Neuron (in vitro differentiated cells): Measurements from ENCODE around the gene AFF1.

Experiments
- H2AFZ ChIP-seq: one replicate; pipeline ENCODE4 v1.6.1; 2013; ENCODE audit warnings: low read depth, mild to moderate bottlenecking, inconsistent platforms, low read length, moderate library complexity
- H3K27me3 ChIP-seq: one replicate; pipeline ENCODE4 v1.6.1; 2013; ENCODE audit warnings: low read length; ENCODE audit not compliant: insufficient read depth
- H3K36me3 ChIP-seq: one replicate; pipeline ENCODE4 v1.6.1; 2013; ENCODE audit warnings: low read length; ENCODE audit not compliant: insufficient read depth
- H3K4me1 ChIP-seq: one replicate; pipeline ENCODE4 v1.6.1; 2013; ENCODE audit warnings: low read length; ENCODE audit not compliant: insufficient read depth
- H3K4me3 ChIP-seq: 2 replicates; pipeline ENCODE4 v1.5.1; 2013; ENCODE audit warnings: mild to moderate bottlenecking, low read length, moderate library complexity
- H3K9me3 ChIP-seq: one replicate; pipeline ENCODE4 v1.6.1; 2013; ENCODE audit warnings: low read length

AFF1 gene

GRCh38 chr4:87047281-87047798 lies 112.5 kb downstream of the AFF1 start:
- peaks cover 31% of the 10 kb centered on the region for H3K4me1 ChIP-seq
- peaks cover 4% of the 10 kb centered on the region for H3K9me3 ChIP-seq
- peaks cover 18% of the 10 kb centered on the region for H3K36me3 ChIP-seq
- no peak overlapping the region for H2AFZ ChIP-seq
- no peak overlapping the region for H3K4me3 ChIP-seq
- no peaks in the 10 kb centered on the region for H3K27me3 ChIP-seq

GRCh38 chr4:87049508-87049907 lies 114.7 kb downstream of the AFF1 start:
- peaks cover 20% of the 10 kb centered on the region for H3K4me1 ChIP-seq
- H2AFZ ChIP-seq = no peak overlapping the region
- peaks cover 18% of the 10 kb centered on the region for H3K36me3 ChIP-seq
- peaks cover 4% of the 10 kb centered on the region for H3K9me3 ChIP-seq
- no peak overlapping the region for H3K4me3 ChIP-seq
- H3K27me3 ChIP-seq = no peaks in the 10 kb centered on the region

- peaks cover 9% of the 10 kb centered on the region for H3K4me1 ChIP-seq
- peaks cover 4% of the 10 kb centered on the region for H3K9me3 ChIP-seq
- peaks cover 18% of the 10 kb centered on the region for H3K36me3 ChIP-seq
- no peaks in the 10 kb centered on the region for H3K27me3 ChIP-seq
- H3K4me3 ChIP-seq = no peak overlapping the region
- no peak overlapping the region for H2AFZ ChIP-seq
Measured at GRCh38 chr4:87050596-87050995, 115.8 kb downstream of the AFF1 start.

GRCh38 chr4:87051121-87051713 lies 116.4 kb downstream of the AFF1 start:
- Histone ChIP-seq H3K36me3 (peaks cover 18% of the 10 kb centered on the region), H3K4me1 (peaks cover 3% of the 10 kb centered on the region), H2AFZ (no peak overlapping the region), H3K4me3 (no peak overlapping the region), H3K9me3 (peaks cover 4% of the 10 kb centered on the region), H3K27me3 (no peaks in the 10 kb centered on the region)

GRCh38 chr4:87052615-87053014 lies 117.8 kb downstream of the AFF1 start:
- Histone ChIP-seq H3K4me3 (no peak overlapping the region), H3K4me1 (no peaks in the 10 kb centered on the region), H3K9me3 (no peaks in the 10 kb centered on the region), H2AFZ (no peak overlapping the region), H3K27me3 (no peaks in the 10 kb centered on the region), H3K36me3 (peaks cover 8% of the 10 kb centered on the region)

GRCh38 chr4:87053176-87053658 lies 118.4 kb downstream of the AFF1 start:
- Histone ChIP-seq H3K27me3 (no peaks in the 10 kb centered on the region), H3K36me3 (peaks cover 8% of the 10 kb centered on the region), H2AFZ (no peak overlapping the region)

GRCh38 chr4:87053802-87054767 lies 119.3 kb downstream of the AFF1 start:
- H3K4me1 ChIP-seq = no peaks in the 10 kb centered on the region

More at GRCh38 chr4:87053176-87053658, 118.4 kb downstream of the AFF1 start:
- H3K4me1 ChIP-seq = no peaks in the 10 kb centered on the region
- H3K4me3 ChIP-seq = no peak overlapping the region
- H3K9me3 ChIP-seq = no peaks in the 10 kb centered on the region

GRCh38 chr4:87054900-87055299 lies 120.1 kb downstream of the AFF1 start:
- Histone ChIP-seq H3K4me1 (no peaks in the 10 kb centered on the region), H3K4me3 (no peak overlapping the region), H3K9me3 (no peaks in the 10 kb centered on the region)

More at GRCh38 chr4:87053802-87054767, 119.3 kb downstream of the AFF1 start:
- Histone ChIP-seq H3K4me3 (no peak overlapping the region), H2AFZ (no peak overlapping the region), H3K9me3 (no peaks in the 10 kb centered on the region), H3K36me3 (peaks cover 8% of the 10 kb centered on the region), H3K27me3 (no peaks in the 10 kb centered on the region)

GRCh38 chr4:87055311-87055710 lies 120.5 kb downstream of the AFF1 start:
- Histone ChIP-seq H3K27me3 (no peaks in the 10 kb centered on the region), H2AFZ (no peak overlapping the region), H3K9me3 (no peaks in the 10 kb centered on the region), H3K36me3 (peaks cover 5% of the 10 kb centered on the region), H3K4me3 (no peak overlapping the region), H3K4me1 (no peaks in the 10 kb centered on the region)

More at GRCh38 chr4:87054900-87055299, 120.1 kb downstream of the AFF1 start:
- no peak overlapping the region for H2AFZ ChIP-seq
- H3K36me3 ChIP-seq = peaks cover 5% of the 10 kb centered on the region
- H3K27me3 ChIP-seq = no peaks in the 10 kb centered on the region

- H3K9me3 ChIP-seq = no peaks in the 10 kb centered on the region
- H3K4me1 ChIP-seq = no peaks in the 10 kb centered on the region
- no peaks in the 10 kb centered on the region for H3K27me3 ChIP-seq
- H2AFZ ChIP-seq = no peak overlapping the region
- H3K36me3 ChIP-seq = peaks cover 7% of the 10 kb centered on the region
- H3K4me3 ChIP-seq = no peak overlapping the region
Measured at GRCh38 chr4:87056881-87057280, 122.1 kb downstream of the AFF1 start.

GRCh38 chr4:87057835-87058355 lies 123.1 kb downstream of the AFF1 start:
- H3K4me3 ChIP-seq = no peak overlapping the region
- H3K27me3 ChIP-seq = no peaks in the 10 kb centered on the region
- no peak overlapping the region for H2AFZ ChIP-seq
- H3K4me1 ChIP-seq = no peaks in the 10 kb centered on the region
- no peaks in the 10 kb centered on the region for H3K9me3 ChIP-seq
- H3K36me3 ChIP-seq = peaks cover 7% of the 10 kb centered on the region

- H3K27me3 ChIP-seq = no peaks in the 10 kb centered on the region
- H3K9me3 ChIP-seq = no peaks in the 10 kb centered on the region
- H2AFZ ChIP-seq = no peak overlapping the region
- H3K36me3 ChIP-seq = peaks cover 7% of the 10 kb centered on the region
- H3K4me1 ChIP-seq = no peaks in the 10 kb centered on the region
- H3K4me3 ChIP-seq = no peak overlapping the region
Measured at GRCh38 chr4:87058356-87059073, 123.7 kb downstream of the AFF1 start.
